GM23248 (cell line): ENCODE measurements around the gene KASH5. TPM values are rescaled to one million over a fixed set of nuclear protein-coding genes. Genes with fewer than 3 reads are reported as not detected.

Experiments used
- DNase-seq: peaks from one replicate; pipeline ENCODE4 v3.0.0-alpha.2; 2015
- H2AFZ ChIP-seq: fragments of 200-600 bp; sonication (generic); 2 replicates; pipeline ENCODE4 v1.6.1; 2016; ENCODE audit warnings: antibody characterized with exemption
- H3F3A ChIP-seq: fragments of 200-600 bp; sonication (generic); 2 replicates; pipeline ENCODE4 v1.6.1; 2016; ENCODE audit warnings: mild to moderate bottlenecking, antibody characterized with exemption, mixed run types; ENCODE audit not compliant: insufficient read depth
- H3K27ac ChIP-seq: fragments of 200-600 bp; sonication (generic); 2 replicates; pipeline ENCODE4 v1.5.1; 2016; ENCODE audit warnings: mild to moderate bottlenecking
- H3K27me3 ChIP-seq: fragments of 200-600 bp; sonication (generic); replicated peaks from 2 replicates; pipeline ENCODE4 v1.6.1; 2016; ENCODE audit warnings: mild to moderate bottlenecking; ENCODE audit not compliant: insufficient read depth
- H3K36me3 ChIP-seq: fragments of 200-600 bp; sonication (generic); 2 replicates; pipeline ENCODE4 v1.6.1; 2016; ENCODE audit warnings: low read depth, mild to moderate bottlenecking
- H3K4me1 ChIP-seq: fragments of 200-600 bp; sonication (generic); 2 replicates; pipeline ENCODE4 v1.6.1; 2016; ENCODE audit warnings: mild to moderate bottlenecking; ENCODE audit not compliant: insufficient read depth
- H3K4me2 ChIP-seq: fragments of 200-600 bp; sonication (generic); one replicate; pipeline ENCODE4 v1.6.1; 2016; ENCODE audit warnings: mild to moderate bottlenecking; ENCODE audit not compliant: unreplicated experiment
- H3K4me3 ChIP-seq: fragments of 200-600 bp; sonication (generic); 2 replicates; pipeline ENCODE4 v1.5.1; 2016; ENCODE audit warnings: mild to moderate bottlenecking
- H3K79me2 ChIP-seq: fragments of 200-600 bp; sonication (generic); 2 replicates; pipeline ENCODE4 v1.6.1; 2016; ENCODE audit warnings: mild to moderate bottlenecking; ENCODE audit not compliant: insufficient read depth
- H3K9ac ChIP-seq: fragments of 200-600 bp; sonication (generic); 2 replicates; pipeline ENCODE4 v1.6.1; 2016; ENCODE audit warnings: mild to moderate bottlenecking
- H3K9me2 ChIP-seq: fragments of 200-600 bp; sonication (generic); 2 replicates; pipeline ENCODE4 v1.6.1; 2016; ENCODE audit warnings: mixed run types, mild to moderate bottlenecking, moderate library complexity; ENCODE audit not compliant: insufficient read depth
- H3K9me3 ChIP-seq: fragments of 200-600 bp; sonication (generic); one replicate; pipeline ENCODE4 v1.6.1; 2017; ENCODE audit warnings: low read depth
- H4K20me1 ChIP-seq: fragments of 200-600 bp; sonication (generic); 2 replicates; pipeline ENCODE4 v1.6.0; 2016; ENCODE audit not compliant: insufficient read depth
- EZH2 ChIP-seq: fragments of 200-600 bp; sonication (generic); IDR thresholded peaks from 2 replicates; pipeline ENCODE4 v1.6.1; 2018; ENCODE audit warnings: antibody characterized with exemption, mild to moderate bottlenecking; ENCODE audit not compliant: insufficient read depth, poor library complexity, severe bottlenecking
- EZH2phosphoT487 ChIP-seq: fragments of 200-600 bp; sonication (generic); IDR thresholded peaks from 2 replicates; pipeline ENCODE4 v1.6.1; 2018; ENCODE audit warnings: antibody characterized with exemption, moderate library complexity, mild to moderate bottlenecking, low read depth; ENCODE audit not compliant: insufficient read depth
- WGBS, 2 experiments: methylation state at CpG; one replicate each; pipeline ENCODE4 v1.1.6; 2015 to 2017; ENCODE audit warnings: low lambda C conversion rate in 2 of 2, low coverage in 1 of 2; ENCODE audit errors: missing lambda C conversion rate in 2 of 2; 5-methylcytosine and 5-hydroxymethylcytosine counted together
- in situ Hi-C: fragments of 300-500 bp; cut with MboI; formaldehyde crosslinking; loops from 2 replicates; pipeline ENCODE4 v1.15.0; 2020
- polyA plus RNA-seq: library from polyadenylated mRNA; unstranded; fragments of >200 nt; fragmentation: Nextera tagmentation; extraction: Ambion mirVana; gene quantifications from 2 replicates; pipeline ENCODE4 v1.2.1, GENCODE V29; 2016
- total RNA-seq: library from RNA; depleted of rRNA; stranded (reverse); fragments of >200 nt; shearing (Covaris generic); gene quantifications from 2 replicates; pipeline ENCODE4 v1.2.3, GENCODE V29; 2014

Gene KASH5
- total and polyA plus RNA-seq, 2 experiments from 2014 or later = not detected

- WGBS, 2 experiments = 50 to 59% methylated on average over 3 of the region's 3 CpGs
- Histone ChIP-seq H3K9ac (no peak overlapping the region), H3K4me3 (no peak overlapping the region), H3K4me2 (no peak overlapping the region), H3K4me1 (no peaks in the 10 kb centered on the region), H3K27ac (no peak overlapping the region), H3K27me3 (no peaks in the 10 kb centered on the region; the same call in 1 of the 2 replicates), H3F3A (no peaks in the 10 kb centered on the region), H3K79me2 (no peaks in the 10 kb centered on the region), H3K36me3 (no peaks in the 10 kb centered on the region), H2AFZ (no peak overlapping the region), H3K9me3 (no peaks in the 10 kb centered on the region), H3K9me2 (no peaks in the 10 kb centered on the region), H4K20me1 (no peaks in the 10 kb centered on the region)
- DNase-seq = no peak
- in situ Hi-C loops = no loop called here
- TF ChIP-seq EZH2phosphoT487 = no peak
- TF ChIP-seq EZH2 = no peak
Observed at GRCh38 chr19:49411681-49412326, 23.8 kb downstream of the KASH5 start.

DNA sequence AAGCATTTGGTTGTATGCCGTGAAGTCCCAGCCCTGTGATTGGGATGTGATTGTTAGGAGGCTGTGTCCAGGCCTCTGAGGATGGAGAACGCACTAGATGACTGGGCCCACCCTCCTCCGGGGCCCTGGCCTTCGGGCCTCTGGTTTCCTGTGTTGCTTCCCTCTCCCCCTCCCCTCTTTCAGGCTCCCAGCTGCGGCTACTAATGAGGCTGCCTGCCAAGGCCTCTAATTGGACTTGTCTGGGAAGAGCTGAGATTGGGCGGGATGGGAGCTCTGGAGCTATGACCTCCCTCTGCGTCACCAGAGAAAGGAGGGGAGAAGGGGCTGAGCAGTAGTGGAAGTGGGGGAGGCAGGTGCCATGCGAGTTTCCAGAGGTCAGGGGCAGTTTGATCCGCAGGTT is 25.3 kb downstream of the KASH5 start:
- Histone ChIP-seq H4K20me1 (no peaks in the 10 kb centered on the region), H3K9ac (no peak overlapping the region), H3K4me1 (no peaks in the 10 kb centered on the region), H3K9me2 (no peaks in the 10 kb centered on the region), H3K36me3 (no peaks in the 10 kb centered on the region), H2AFZ (no peak overlapping the region), H3K4me3 (no peak overlapping the region), H3K27me3 (peaks cover 3% of the 10 kb centered on the region), H3F3A (no peaks in the 10 kb centered on the region), H3K9me3 (no peaks in the 10 kb centered on the region), H3K4me2 (no peak overlapping the region), H3K79me2 (no peaks in the 10 kb centered on the region), H3K27ac (no peak overlapping the region)
- no peak for DNase-seq
- 56 to 58% methylated on average over 9 of the region's 9 CpGs for WGBS, 2 experiments
- TF ChIP-seq EZH2 (no peak), EZH2phosphoT487 (no peak)
- in situ Hi-C loops = no loop called here

GRCh38 chr19:49414256-49414655 is 26.2 kb downstream of the KASH5 start:
- no peak for TF ChIP-seq EZH2phosphoT487
- TF ChIP-seq EZH2 = no peak
- H3K36me3 ChIP-seq = no peaks in the 10 kb centered on the region
- DNase-seq = no peak

DNA sequence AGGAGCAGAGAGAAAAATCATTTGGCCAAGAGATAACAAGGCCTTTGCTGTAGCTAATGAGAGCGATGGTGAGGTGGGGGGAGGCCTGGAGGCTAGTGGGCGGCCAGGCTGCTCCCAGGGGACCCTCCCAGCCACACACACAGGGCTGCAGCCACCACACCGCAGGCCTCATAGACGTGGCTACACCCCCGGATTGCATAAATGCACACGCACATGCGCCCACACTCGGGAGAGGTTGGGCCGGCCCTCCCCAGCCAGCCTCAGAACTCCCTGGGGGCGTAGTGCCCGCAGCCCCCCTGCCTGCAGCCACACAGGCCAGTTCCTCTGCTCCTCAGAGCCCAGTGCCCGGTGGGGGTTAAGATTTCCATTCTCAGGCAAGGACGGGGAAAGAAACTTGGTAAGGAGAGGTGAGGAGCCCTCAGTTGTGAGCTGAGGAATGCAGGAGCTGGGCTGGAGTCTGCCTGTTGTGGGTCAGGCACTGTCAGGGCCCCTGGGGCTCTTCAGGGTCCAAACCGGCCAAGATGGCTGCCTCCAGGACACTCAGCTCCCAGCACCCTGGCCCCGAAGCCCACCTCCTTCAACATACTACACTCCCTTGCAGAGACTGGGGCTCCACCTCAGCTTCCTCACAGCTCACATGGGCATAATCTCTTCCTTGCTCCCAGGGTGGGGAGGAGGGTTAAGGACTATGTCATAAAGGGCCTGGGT is 27.2 kb downstream of the KASH5 start:
- H3K27ac ChIP-seq = no peak overlapping the region
- WGBS, 2 experiments = 35 to 38% methylated on average over 13 to 15 of the region's 15 CpGs
- no peaks in the 10 kb centered on the region for H3K36me3 ChIP-seq
- H3K9me3 ChIP-seq = no peaks in the 10 kb centered on the region
- peak; percentile 45 for DNase-seq
- H3K27me3 ChIP-seq = peaks cover 19% of the 10 kb centered on the region
- no peak overlapping the region for H2AFZ ChIP-seq
- TF ChIP-seq EZH2 = no peak
- TF ChIP-seq EZH2phosphoT487 = no peak
- no peaks in the 10 kb centered on the region for H3K9me2 ChIP-seq
- in situ Hi-C loops = no loop called here
- H3K4me2 ChIP-seq = no peak overlapping the region
- H3K9ac ChIP-seq = no peak overlapping the region
- H3K79me2 ChIP-seq = no peaks in the 10 kb centered on the region
- H3F3A ChIP-seq = no peaks in the 10 kb centered on the region
- H3K4me3 ChIP-seq = no peak overlapping the region
- no peaks in the 10 kb centered on the region for H3K4me1 ChIP-seq
- no peaks in the 10 kb centered on the region for H4K20me1 ChIP-seq

More at GRCh38 chr19:49414256-49414655, 26.2 kb downstream of the KASH5 start:
- in situ Hi-C loops = no loop called here
- Histone ChIP-seq H3K9me3 (no peaks in the 10 kb centered on the region), H3K27ac (no peak overlapping the region), H3K4me1 (no peaks in the 10 kb centered on the region), H3K9ac (no peak overlapping the region), H3K79me2 (no peaks in the 10 kb centered on the region), H3K4me3 (no peak overlapping the region), H3K4me2 (no peak overlapping the region), H2AFZ (no peak overlapping the region), H3K9me2 (no peaks in the 10 kb centered on the region), H4K20me1 (no peaks in the 10 kb centered on the region), H3K27me3 (peaks cover 12% of the 10 kb centered on the region), H3F3A (no peaks in the 10 kb centered on the region)
- 63 to 65% methylated on average over 3 of the region's 3 CpGs for WGBS, 2 experiments
